Uterus (tissue), 2 donors: ENCODE results near the gene RALB.

Experiments used
- CTCF ChIP-seq, 4 experiments: fragments of 200-600 bp in 2 of 4; fragments of 450-650 bp in 2 of 4; sonication (generic) in 2 of 4; IDR thresholded peaks; one replicate each; pipeline ENCODE4 v1.5.1; 2016 to 2019; ENCODE audit warnings: antibody characterized with exemption in 4 of 4, mild to moderate bottlenecking in 2 of 4, moderate library complexity in 1 of 4
- POLR2A ChIP-seq, 2 donors: fragments of 450-650 bp; IDR thresholded peaks; one replicate each; pipeline ENCODE4 v1.6.1; 2016; ENCODE audit warnings: antibody characterized with exemption in 2 of 2, mild to moderate bottlenecking in 1 of 2, moderate library complexity in 1 of 2

GRCh38 chr2:120310136-120310535, 57.5 kb downstream of the RALB start:
- TF ChIP-seq POLR2A (IDR thresholded peaks at IDR 0.05): no peak
- no peak for TF ChIP-seq CTCF (IDR thresholded peaks at IDR 0.05)
